OCI-M2 (cell line): ENCODE data around the gene NAT16.
A peak's percentile ranks its signal among the peaks of the same experiment; 100 is the strongest.

ENCODE experiments used
- DNase-seq: peaks from one replicate; lab custom pipeline; 2025; ENCODE audit not compliant: unreplicated experiment; lab: John Stamatoyannopoulos, UW

NAT16 gene

DNA sequence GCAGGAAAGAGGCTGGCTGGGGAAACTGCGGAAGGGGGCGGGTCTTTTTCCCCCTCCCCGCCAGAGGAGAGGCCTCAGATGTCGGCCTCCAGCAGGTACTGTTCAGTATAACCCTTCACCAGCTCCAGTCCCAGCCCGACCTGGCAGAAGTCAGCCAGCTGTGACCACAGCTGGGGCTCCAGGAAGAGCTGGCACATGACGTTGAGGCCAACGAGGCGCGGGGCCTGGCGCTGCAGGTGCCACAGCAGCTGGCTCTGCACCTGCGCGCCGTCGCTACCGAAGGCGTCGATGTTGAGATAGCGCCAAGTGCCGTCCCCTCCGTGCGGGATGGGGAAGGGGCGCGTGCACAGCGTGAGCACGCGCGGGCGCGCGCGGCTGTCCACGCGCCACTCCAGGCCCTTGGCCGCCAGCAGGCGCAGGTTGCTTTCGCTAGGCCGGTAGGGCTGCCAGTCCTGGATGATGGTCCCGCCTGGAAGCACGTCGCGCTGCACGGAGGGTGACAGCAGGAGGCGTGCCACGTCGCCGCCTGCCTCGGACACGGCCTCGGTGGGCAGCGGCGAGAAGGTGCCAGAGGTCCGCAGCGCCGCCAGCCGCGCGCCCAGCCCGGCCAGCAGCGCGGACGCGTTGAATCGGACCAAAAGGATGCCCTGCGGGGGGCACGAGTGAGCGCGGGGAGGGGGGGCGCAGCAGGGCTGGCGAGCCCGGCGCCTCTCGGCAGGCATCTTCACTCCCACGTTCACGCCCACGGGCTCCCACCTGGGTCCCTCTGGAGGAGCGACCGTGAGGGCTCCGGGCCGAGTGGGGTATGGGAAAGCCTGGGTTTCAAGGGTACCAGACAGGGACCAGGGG lies 7.9 kb downstream of the NAT16 start:
- DNase-seq, result no peak

DNA sequence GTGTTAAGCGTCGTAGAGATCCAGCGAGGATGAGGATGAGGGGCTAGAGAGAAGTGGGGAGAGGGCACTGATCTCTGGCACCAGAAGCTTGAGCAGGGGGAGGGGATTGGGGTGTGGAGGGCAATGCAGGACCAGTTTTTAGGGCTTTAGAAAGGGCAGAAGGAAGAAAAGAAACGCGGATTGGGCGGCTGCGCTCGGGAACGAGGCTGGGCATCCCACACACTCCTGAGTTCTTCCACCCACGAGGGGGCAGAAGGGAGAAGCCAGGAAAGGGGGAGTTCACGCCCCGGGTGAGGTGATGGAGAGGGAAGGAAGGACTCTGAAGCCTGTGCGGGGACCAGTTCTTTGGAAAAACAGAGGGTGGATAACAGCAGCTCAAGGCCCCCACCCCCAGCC lies 8.7 kb downstream of the NAT16 start:
- DNase-seq, result no peak

DNA sequence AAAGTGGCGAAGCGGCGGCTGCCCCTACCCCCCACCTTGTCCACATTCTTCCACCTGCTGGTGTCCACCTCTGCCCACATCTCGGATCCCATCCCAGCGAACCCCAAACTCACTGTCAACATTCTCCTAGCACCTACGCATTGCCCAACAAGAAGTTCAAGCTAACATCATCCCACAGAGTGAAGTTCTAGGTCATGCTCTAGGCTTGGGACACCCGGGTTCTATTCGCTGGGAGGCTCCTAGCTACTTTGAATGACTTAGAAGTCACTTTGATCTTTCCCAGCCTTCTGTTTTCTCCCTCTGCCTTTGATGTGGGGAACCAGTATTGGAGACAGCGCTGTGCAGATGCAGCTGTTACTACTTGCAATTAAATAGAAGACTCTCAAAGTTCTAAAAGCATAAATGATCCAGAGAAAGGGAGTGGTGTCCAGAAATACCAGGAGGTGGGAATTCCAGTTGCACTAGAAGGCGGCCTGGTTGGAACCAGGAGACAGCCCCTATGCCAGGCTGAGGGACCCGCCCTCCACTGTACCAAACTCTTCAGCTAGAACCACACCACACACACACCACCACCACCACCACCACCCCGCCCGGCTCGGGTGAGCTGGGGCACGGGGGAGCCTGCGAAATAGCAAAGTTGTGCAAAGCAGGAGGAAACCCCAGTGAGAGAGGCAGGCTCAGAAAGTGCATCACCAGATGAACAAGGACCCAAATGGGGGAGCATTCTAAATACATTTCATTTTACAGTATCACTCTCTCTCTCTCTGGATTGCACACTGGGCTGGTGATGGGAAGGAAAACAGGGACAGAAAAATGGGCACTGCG lies 9.3 kb downstream of the NAT16 start:
- DNase-seq, result no peak

DNA sequence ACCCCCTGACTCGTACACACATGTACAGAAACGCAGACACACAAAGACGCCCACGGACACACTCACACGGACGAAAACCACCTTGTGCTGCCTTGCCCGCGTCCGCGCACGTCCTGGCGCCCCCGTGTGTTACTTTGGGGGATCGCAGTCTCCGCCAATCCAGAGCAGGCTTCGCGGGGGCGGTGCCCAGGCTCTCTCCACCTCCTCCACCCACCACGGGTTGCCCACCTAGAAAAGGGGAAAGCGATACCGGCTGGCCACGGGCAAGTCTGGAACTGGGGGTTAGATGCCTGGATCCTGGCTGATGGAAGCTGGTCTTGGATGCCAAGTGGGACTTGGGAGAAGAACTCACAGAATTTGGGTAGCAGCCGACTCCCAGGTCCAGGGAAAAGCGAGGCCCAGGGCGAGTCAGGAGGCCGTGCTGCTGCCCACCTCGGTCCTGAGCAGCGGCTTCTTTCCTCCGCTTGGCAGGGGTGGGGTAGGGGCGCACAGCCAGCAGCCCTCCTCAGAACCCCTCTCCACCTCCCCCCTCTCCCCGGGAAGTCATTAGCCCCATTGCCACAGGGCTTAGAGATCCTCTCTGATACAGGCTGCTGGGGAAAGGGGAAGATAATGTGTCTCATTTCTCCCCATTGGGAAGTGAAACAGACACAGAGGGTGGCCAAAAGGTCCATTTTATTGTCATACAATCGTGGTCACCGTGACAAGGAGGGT lies 10.1 kb downstream of the NAT16 start:
- no peak for DNase-seq

DNA sequence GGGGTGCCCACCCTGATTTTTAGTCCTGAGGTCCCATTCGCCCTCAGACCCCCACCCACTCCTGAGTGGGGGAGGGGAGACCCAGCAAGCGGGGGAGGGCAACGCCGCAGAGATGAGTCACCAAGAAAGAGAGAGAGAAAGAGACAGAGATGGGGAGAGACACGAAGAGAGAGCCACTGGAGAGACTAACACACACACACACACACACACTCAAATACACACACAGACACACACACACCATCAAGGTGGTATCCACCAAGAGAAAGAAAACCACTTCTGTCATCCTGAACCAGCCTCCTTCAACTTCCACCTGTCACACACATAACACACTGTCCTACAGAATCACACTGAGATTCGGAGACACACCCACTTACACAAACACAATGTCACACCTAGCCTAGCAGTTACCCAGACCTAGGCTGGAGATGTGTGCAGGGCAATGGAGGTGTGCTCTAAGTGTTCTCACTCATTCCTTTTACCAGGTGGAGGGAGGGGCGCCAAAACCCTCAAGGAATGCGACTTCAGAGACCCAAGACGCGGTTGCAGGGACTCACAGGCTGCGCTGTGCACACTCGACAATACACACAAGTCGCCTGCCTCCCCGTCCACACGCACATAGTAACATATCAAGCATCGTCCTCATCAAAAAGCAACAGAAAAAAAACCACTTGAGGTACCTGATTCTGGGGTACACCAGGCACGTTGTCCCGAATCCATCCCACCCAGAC lies 10.8 kb downstream of the NAT16 start:
- no peak for DNase-seq

DNA sequence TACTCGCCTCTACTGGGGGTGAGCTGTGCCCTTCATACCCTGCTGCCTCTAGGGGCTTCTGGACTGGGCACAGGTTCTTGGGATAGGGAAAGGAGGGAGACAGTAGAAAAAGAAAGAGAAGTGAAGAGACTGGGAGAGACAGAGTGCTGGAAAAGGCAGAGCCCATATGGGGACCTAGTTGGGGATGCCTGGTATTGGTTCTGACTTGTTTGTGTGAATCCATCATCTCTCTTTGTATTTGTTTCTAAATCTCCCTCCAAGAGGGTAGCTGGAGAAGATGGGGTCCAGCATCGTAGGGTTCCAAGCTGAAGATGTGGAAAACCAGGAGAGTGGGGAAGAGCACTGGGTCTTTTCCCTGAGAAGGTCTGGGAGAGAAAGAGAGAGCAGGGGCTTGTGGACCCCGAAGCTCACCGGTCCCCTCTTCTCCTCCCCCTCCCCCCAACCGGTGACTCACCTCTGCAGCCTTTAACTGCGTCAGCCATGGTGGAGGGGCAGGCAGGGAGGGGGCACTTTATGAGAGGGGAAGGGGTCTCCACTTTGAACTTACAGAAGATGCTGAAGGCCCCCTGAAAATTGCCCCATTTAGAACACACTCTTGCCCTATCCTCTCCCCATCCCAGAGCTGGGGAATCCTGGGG lies 11.6 kb downstream of the NAT16 start:
- DNase-seq, result no peak

DNA sequence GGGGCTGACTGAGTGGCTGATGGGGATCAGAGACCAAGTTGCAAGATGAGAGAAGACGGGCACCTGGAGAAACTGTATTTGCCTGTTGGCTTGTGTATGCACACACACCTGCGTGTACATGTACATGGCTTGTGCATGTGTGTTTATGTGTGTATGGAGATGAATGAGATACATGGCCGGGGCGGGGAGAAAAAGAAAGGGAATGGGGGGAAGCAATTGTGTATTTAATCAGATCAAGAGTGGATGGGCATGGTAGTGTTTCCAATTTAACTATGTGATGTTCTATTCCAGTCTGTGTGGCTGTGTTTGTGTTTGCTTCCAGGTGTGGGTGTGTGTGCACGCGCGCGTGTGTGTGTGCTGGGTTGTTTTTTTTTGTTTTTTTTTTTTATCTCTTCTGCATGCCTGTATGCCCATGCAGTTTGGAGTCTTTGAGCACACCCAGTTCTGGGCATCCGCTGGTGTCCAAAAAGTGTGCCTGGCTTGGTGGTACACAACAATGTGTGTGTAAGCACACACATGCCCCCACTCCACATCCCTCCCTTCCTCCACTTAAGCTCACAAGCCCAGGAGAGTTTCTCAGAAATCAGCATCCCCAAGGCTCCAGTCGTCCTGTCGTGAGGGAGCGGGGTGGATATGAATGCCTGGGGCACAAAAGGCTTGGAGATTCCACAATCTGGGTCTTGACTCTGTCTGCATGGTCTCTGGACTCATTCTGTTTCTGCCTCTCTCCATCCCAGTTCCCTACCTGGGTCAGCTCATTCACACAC lies 12.3 kb downstream of the NAT16 start:
- DNase-seq, result no peak

DNA sequence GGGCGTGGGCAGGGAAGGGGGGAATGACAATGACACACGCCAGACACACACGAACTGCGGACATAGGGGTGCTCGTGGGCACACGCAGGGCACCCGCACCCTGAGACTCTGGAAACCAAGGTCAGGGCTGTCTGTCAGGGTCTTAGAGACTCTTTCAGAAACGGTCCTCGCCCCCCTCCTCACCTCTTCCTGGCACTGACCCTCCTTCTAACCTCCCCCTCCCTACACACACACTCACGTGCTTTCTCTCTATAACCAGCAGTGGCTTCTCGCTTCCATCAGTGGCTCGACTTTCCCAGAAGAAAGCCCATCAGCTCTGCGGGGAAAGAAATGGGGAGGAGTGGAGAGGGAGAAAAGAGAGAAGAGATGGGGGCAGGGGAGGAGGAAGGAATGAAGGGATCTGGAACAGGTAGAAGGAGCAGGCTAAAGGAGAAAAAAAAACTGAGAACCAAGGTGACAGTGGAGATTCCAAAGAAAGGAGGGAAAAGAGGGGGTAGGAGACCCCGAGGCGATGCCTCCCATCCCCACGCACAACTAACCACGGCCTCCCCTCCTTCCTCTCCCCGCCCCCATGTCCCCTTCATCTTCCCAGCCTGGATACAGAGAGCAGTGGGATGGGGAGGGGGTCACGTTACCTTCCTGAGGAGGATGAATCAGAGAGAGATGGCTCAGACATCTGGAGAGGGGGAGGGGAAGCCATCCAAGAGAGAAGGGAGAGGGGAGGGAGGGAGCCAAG lies 13.0 kb downstream of the NAT16 start:
- DNase-seq, result no peak

DNA sequence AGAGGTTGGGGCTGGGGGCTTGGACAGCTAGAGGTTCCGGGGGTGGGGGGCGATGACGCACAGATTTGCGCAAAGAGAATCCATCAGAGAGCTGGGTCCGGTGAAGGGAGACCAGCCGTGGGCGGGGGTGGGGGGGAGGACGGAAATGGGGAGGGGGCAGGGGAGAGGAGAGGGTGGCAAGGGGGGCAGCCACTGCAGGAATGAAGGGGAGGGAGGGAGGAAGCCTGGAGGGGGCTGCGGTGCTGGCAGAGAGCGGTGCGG lies 13.5 kb downstream of the NAT16 start:
- no peak for DNase-seq

DNA sequence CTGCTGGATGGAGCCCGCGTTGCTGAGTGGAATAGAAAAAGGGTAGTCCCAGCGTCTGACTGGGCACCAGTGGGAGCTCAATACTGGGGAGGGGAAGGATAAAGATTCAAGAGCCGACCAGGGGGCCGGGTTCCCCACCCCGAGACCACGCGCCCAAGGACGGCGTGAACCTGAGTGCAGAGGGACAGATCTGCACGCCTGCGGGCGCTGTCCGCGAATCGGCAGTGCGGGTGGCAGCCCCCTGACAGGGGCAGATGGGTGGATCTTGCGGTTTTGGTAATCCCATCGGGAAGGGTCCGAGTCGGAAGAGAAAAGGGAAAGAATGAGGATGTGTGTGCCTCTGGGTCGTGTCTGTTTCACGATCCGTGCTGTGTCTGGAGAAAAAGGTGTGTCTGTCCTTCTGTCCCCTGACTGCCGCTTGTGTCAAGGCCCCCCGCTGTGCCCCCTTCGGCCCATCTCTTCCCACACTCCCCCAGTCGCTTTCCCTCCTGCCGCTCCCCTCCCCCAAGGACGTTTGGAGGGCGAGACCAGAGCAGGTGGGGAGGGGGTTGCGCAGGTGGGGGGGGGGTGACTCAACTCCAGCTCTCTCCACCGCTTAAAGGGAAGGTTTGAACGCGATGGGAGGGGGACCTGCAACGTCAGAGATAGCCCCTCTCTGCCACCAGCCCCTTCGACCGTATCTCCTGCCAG lies 14.0 kb downstream of the NAT16 start:
- no peak for DNase-seq

DNA sequence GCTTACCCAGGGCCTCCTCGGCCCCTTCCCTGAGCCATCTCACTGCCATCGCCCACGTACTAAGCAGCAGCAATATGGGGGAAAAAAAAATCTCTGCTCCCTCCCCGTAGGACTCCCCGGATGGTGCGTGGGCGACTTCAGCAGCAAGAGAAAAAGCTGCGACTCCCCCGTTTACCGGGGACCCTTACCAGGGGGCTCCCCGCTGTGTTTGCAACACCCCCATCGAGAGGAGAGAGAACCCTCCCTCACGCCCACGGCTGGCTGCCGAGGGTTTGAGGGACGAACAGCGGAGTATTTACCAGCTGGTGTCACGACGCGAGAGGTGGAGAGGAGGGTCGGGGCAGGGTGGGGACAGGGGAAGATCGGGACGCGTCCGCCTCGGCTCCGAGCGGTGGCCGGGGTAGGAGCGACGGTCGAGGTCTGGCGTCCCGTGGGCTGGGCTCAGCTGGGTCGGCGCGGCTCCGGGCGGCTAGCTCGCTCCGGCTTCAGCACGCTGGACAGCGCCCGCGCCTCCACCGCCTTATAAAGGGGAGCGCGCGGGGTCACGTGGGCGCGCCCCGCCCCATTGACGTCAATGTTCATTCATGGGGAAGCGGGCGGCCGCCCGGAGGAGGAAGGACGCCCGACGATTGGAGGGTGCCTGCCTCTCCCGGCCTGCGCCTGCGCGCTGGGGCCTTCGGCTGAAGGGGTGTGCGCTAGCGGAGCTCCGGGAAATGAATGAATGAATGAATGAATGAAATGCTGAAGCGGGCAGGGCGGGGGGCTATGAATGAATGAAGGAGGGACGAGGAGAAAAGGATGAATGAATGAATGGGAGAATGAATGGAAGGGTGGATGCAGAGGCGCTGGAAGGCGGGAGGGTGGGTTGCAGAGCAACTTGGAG lies 14.8 kb downstream of the NAT16 start, which contains the start of gene VGF:
VGF (minus strand) TSS at position 495 of the 883 bp plus-strand sequence. CDS start 726 bp downstream, outside the sequence.
- peak; percentile 60 for DNase-seq

DNA sequence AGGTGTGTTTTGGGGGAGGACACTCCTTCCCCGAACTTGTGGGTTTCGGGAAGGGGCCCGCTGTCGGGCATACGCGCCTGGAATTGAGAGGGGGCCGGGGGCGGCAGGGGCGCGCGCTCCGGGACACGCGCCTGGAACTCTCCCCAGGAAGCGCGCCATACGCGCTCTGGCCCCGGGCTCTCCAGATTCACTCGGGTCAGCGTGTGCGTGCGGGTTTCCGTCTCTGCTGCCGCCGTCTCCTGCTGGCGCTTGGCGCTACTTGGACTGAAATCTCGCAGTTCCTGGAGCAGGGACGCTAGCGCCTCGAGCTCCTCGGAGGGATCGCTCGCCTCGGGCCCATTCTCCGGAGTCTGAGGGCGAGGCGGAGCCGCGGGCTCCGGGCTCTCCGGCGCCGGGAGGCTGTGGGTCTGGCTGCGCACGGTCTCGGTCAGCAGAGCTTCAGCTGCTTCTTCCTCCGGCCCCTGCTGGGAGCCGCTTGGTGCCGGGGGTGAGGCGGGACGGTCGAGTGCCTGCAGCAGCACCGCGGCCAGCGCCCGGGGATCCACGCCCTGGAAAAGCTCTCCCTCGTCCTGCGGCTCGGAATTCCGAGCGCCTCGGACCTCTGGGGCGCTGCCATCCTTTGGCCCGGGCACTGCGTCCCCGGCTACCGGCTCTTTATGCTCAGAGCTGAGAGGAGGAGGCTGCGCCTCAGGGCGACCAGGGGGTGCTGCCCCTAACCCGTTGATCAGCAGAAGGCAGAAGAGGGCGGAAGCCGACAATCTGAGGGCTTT lies 15.8 kb downstream of the NAT16 start:
- DNase-seq, result no peak

DNA sequence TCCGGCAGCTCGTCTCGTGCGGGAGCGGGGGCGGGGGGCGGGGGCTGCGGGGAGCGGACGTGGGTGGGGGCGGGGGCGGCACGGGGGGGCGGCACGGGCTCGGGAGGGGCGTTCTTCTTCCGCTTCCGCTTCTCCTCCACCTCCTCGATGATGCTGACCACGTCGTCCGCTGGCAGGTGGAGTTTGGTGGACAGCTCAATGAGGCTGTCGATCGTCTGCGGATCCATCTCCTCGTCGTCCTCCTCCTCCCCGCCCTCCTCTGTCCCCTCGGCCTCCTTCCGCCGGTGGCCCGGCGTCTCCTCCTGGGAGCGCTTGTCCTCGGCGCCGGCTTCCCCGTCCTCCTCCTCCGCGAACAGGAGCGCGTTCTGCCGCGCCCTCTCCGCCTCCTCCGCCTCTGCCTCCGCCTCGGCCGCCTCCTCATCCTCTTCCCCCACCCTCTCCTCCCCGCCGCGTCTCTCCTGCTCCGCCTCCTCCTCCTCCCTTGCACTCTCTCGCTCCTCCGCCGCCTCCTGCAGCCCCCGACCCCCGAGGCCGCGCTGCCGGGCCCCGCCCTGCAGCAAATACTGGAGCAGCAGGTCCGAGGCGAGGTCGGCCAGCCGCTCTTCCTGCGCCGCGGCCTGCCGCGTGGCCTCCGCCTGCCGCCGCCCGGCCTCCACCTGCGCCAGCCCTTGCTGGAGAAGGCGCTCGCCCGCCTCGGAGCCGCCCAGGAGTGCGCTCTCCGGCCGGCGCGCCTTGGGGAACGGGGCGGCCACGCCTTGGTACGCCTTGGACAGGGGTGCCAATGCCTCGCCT lies 16.6 kb downstream of the NAT16 start:
- no peak for DNase-seq

DNA sequence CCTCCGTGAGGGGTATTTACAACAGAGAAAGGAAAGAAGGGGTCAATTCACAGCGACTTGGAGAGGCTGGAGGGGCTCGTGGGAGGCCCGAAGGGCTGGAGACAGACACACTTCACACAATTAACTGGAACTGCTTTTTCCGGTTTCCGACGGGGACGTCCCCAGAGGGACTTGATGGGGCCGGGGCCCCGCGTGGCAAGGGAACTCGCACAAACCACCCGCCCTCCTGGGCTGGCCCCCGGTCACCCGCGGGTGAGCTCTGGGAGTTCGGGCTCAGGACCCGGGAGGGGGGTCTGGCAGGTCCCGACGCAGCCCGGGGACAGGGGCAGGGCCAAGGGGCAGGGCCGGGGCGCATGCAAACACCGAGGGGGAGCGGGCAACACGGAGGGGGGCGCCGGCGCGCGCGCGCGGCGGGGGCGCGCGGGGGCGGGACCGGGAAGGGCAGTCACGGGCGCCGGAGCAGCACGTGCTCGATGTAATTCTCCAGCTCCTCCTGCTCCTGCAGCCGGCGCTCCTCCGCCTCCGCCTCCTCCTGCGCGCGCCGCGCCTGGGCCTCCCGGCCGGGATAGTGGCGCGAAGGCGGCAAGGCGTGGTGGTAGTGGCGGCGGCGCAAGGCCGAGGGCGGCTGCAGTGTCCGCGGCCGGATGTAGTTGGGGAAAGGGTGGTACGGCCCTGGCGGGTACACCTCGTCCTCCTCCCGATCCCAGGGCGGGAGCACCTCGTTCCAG lies 17.4 kb downstream of the NAT16 start:
- no peak for DNase-seq

DNA sequence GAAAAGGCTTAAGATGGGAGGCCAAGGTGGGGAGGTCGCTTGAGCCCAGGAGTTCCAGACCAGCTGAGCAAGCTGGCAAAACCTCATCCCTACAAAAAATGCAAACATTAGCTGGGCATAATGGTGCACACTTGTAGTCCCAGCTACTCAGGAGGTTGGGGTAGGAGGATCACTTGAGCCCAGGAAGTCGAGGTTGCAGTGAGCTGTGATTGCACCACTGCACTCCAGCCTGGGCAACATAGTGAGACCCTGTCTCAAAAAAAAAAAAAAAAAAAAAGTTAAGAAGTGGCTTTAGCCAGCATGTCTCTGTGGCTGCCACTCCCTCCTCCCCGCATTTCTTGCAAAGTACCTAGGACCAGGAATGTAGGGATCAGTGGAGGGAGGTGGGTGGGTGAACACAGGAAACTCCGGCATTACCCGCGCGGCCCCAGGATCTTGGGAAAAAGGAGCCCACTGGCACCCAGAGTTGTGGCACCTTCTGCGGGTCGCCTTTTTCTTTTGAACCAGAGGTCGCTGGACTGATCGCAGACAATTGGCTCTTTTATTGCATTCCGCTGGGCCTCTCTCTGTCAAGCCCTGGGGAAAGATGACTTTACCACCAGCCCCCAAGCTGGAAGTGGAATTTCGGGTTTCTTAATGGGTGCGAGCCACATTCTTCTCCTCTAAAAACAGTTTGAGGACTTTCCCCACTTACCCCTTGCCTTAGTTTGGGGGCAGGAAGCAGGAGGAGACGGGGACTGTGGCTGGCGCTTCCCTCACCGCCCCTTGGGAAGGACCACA lies 18.2 kb downstream of the NAT16 start:
- DNase-seq, result no peak
